GM21447 (cell line): ENCODE results near the gene SIPA1.

Source experiments
- ATAC-seq: cut with Tn5 transposase; IDR thresholded peaks from one replicate; pipeline ENCODE4 v1.9.1; 2021; ENCODE audit not compliant: unreplicated experiment

SIPA1 gene

DNA sequence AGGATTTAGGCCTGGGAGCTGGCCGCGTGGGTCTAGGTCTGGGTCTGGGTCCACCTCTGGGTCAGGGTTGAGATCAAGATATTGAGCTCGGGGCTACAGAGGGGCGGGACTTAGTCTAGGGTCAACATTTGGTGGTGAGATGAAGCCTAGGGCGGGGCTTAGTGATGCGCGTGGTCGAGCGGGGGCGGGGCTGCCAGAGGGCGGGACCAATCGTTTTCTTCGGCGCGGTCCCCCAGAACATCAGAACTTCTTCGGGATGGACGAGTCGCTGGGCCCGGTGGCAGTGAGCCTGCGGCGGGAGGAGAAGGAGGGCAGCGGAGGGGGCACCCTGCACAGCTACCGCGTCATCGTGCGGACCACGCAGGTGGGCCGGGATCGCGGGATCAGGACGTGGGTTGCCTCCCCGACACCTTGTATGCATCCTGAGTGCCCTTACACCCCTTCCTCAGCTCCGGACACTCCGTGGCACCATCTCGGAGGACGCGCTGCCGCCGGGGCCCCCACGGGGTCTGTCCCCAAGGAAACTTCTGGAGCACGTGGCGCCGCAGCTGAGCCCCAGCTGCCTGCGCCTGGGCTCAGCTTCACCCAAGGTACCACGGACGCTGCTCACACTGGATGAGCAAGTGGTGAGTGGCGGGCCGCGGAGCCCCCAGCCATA, 4.2 kb downstream of the SIPA1 start:
- no peak for ATAC-seq

DNA sequence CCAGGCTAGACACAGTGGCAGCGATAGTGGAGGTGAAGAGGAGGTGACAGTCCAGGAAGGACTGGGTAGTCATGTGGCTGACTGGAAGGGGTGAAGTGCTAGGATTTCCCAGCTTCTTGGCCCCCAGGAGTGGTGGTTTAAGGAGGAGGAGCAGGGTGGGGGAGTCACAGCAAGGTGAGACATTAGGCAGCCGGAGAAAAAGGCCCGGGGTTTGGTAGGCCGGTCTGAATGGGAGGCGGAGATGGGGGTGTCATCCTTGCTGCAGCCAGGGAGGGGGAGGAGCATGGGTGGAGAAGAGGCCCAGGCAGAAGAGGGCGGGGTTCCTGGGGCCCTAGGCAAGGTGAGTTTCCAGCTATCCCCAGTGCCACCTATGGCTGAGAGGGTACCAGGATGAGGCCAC, 6.1 kb downstream of the SIPA1 start:
- ATAC-seq: no peak

DNA sequence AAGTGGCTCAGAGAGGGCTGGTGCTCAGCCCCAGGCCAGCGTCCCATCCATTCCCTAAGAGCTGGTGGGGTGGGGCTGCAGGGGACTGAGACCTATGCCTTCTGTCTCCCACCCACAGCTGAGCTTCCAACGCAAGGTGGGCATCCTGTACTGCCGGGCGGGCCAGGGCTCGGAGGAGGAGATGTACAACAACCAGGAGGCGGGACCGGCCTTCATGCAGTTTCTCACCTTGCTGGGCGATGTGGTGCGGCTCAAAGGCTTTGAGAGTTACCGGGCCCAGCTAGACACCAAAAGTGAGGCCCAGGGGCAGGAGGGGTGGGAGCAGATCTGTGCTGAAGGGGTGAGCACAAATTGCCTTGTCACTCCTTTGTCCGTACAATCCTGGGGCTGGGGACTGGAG, 6.9 kb downstream of the SIPA1 start:
- ATAC-seq: no peak

DNA sequence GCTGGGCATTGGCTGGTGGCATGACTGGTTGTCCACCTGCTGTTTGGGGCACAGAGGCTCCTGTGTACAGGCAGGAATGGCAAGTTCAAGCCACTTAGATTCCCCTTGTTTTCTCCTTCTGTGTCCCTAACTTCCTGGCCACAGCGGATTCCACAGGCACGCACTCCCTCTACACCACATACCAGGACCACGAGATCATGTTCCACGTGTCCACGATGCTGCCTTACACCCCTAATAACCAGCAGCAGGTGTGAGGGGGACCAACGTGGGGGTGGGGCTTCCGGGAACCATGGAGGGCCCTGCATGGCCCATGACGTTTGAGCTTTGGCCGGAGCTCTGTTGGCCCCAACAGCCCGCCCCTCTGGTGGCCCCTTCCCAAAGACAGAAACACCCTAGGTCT, 7.8 kb downstream of the SIPA1 start:
- no peak for ATAC-seq

DNA sequence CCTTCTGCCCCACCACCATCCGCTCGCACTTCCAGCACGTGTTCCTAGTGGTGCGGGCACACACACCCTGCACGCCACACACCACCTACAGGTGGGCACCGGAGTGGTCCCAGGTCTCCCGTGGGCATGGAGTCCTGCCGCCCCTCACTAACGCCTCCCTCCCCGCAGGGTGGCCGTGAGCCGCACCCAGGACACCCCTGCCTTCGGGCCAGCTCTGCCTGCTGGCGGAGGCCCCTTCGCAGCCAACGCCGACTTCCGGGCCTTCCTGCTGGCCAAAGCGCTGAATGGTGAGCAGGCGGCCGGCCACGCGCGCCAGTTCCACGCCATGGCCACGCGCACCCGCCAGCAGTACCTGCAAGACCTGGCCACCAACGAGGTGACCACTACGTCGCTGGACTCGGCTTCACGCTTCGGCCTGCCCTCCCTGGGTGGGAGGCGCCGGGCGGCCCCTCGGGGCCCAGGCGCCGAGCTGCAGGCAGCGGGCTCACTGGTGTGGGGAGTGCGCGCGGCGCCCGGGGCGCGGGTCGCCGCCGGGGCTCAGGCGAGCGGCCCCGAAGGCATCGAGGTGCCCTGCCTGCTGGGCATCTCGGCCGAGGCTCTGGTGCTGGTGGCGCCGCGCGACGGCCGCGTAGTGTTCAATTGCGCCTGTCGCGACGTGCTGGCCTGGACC, 8.5 kb downstream of the SIPA1 start:
- no peak for ATAC-seq

DNA sequence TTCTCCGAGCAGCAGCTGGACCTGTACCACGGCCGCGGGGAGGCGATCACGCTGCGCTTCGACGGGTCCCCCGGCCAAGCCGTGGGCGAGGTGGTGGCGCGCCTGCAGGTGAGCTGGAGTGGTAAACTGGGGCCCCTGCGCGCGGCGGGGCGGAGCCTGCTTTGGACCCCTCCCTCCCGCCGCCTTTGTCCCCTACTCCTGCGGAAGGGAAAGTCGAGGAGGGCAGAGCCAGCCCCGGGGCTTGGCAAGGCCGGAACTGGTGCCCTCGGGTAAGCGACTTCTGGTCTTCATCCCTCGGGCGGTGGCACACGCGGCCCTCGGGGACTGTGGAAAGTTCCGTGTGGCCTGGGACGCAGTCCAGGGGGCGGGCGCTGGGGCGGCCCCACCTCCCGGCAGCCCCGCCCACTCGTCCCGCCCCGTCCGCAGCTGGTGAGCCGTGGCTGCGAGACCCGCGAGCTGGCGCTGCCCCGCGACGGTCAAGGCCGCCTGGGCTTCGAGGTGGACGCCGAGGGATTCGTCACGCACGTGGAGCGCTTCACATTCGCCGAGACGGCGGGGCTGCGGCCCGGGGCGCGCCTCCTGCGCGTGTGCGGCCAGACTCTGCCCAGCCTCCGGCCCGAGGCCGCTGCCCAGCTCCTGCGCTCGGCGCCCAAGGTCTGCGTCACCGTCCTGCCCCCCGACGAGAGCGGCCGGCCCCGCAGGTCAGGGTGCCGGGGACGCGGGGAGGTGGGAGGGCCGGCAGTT, 9.2 kb downstream of the SIPA1 start:
- ATAC-seq: no peak

DNA sequence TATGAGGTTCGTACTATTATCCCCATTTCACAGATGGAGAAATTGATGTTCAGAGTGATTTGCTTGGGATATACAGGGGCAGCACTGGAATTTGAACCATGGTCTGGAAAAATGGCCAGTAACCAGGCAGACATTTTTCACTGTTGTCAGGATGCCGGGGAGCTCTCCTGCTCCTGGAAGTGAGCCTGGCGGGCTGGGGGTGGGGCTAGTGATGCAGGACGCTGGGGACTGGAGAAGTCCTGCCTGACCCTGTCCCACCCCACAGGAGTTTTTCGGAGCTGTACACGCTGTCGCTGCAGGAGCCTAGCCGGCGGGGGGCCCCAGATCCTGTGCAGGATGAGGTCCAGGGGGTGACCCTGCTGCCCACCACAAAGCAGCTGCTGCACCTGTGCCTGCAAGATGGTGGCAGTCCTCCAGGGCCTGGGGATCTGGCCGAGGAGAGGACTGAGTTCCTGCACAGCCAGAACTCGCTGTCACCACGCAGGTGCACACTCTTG, 11.1 kb downstream of the SIPA1 start:
- no peak for ATAC-seq

DNA sequence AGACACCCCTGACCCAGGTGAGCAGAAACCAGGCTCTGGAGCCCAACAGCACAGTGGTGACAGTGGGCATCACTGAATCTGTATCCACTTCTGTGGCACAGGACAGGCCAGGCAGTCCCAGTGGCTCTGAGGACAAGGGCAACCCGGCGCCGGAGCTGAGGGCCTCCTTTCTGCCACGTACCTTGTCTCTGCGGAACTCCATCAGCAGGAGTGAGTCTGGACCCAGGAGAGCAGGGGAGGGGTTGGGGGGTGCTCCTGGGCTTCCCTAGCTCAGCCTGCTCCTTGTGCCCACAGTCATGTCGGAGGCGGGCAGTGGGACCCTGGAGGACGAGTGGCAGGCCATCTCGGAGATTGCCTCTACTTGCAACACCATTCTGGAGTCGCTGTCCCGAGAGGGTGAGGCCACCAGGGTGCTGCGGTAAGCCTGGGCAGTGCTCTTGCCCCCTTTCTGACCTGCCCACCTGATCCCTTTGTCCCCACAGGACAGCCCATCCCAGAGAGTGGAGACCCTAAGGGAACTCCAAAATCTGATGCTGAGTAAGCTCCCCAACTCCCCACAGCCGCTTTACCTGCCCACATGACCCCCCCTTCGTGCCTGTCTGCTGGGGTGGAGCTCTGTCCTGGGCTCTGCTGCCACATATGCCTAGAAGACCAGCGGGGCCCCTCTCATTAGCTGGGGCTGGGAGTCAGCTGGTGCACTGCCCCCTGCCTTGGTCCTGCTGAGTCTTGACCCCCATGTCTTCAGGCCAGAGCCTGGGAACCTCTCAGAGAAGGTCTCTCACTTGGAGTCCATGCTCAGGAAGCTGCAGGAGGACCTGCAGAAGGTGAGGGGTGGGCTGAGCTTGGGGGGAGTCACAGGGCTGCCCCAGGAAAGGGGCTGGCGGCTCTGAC, 12.0 kb downstream of the SIPA1 start:
- ATAC-seq: no peak

DNA sequence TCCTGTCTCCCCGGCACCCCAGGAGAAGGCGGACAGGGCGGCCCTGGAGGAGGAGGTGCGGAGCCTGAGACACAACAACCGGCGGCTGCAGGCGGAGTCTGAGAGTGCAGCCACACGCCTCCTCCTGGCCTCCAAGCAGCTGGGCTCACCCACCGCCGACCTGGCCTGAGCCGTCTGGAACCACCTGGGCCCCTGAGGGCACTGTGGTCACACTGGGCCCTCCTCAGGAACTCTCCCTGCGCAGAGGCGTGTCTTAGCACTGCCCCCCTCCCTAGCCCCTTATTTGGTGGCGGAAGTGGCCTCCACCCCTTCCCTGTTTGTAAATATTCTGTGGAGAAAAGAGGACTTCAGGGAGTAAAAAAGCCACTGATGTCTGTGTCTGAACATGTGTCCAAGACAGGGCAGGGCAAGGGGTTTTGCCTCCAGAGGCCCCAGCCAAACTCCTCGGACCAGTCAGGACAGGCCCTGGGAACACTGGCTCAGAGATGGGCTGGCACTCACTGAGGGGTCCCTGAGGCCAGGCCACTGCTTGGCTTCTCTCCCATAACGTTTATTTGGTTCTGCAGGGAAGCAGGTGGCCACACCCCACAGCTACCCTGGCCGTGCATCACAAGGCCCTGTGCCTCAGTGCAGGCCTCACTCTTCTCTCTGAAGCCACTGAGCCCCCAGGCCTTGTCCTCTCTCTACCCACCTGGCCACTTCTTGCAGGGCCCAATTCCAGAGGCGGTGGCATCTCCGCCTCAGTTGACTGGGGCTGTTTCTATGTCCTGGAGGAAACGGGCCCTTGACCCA, 12.8 kb downstream of the SIPA1 start:
- no peak for ATAC-seq

DNA sequence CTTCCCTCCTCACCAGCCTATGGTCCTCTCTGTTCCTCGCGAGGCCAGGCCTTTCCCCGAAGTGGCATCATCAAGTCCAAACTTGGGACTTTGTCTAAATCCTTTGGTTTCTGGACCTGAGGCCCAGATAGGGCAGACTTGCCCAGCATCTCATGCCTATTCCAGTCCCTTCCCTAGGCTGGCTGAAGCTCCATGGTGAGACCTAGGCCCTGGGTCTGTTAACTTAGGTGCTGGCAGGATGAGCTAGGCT, 13.4 kb downstream of the SIPA1 start:
- no peak for ATAC-seq

DNA sequence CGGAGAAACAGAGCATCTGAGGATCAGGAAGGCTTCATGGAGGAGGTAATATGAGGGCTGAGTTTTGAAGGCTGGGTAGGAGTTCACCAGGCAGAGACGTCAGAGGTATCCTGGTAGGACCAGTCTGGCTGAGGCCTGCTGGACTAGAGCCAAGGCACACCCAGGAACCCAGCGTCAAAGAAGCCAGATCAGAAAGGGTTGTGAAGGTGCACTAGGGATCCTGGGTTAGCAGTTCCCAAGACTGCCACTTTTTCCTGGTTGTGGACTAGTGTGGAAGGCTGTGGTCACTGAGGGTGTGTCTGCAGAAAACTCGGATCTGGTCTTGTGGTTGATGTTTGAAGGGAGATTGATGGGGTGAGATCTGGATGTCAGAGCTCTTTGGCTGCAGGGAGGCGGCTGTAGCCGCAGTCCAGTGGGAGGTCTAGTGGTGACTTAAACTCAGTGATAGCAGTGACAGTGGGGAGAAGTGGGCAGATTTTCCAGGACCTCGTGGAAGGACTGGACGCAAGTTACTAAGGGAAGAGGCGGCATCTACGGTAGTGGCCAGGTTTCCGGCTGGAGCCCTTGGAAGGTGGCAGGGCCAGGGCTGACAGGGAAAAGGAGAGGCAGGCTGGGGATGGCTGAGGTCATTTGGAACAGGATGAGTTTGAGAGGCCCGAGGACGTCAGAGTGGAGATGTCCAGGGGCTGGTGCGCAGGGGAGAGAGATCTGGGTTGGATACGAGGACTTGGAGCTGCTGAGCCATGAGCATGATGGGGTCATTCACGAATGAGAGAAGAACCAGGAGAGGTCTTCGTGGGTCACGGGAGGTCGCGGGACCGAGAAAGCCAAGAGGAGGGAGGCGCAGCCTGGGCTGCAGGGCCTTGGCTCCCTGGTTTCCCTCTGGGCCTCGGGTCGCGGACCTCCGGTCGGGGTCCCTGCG, 13.9 kb downstream of the SIPA1 start:
- ATAC-seq: no peak

DNA sequence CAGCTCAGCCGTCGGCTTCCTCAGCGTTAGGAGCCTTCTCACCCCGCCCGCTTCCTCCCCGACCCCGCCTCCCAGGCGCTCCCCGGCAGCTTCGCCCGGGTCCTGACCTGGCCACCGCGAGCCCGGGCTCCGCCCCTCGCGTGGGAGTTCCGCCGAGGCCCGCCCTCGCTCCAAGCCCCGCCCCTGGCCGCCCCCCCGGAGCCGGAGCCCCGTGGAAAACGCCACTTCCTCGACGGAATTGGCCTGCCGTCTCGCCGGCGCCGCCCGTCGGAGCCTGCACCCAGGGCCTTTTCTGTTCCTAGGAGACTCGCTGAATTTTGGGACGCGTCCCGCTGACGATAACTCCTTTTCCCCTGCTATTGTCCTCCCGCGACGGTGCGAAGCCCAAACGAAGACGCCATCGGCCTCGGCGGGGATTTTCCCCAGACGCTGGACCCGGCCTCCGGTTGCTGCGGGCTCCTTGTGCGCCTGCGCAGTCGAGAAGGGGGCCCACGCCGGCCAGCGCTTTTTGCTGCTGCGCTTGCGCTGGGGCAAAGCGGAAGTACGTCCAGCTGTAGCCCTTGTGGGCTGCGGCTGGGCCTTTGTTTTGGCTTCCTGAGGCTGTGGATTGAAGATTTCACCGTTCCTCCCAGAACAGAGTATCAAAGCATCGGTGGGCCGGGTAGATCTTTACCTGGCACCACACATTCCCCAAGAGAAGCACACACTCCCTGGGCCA, 14.8 kb downstream of the SIPA1 start:
- peak; percentile 66 for ATAC-seq

DNA sequence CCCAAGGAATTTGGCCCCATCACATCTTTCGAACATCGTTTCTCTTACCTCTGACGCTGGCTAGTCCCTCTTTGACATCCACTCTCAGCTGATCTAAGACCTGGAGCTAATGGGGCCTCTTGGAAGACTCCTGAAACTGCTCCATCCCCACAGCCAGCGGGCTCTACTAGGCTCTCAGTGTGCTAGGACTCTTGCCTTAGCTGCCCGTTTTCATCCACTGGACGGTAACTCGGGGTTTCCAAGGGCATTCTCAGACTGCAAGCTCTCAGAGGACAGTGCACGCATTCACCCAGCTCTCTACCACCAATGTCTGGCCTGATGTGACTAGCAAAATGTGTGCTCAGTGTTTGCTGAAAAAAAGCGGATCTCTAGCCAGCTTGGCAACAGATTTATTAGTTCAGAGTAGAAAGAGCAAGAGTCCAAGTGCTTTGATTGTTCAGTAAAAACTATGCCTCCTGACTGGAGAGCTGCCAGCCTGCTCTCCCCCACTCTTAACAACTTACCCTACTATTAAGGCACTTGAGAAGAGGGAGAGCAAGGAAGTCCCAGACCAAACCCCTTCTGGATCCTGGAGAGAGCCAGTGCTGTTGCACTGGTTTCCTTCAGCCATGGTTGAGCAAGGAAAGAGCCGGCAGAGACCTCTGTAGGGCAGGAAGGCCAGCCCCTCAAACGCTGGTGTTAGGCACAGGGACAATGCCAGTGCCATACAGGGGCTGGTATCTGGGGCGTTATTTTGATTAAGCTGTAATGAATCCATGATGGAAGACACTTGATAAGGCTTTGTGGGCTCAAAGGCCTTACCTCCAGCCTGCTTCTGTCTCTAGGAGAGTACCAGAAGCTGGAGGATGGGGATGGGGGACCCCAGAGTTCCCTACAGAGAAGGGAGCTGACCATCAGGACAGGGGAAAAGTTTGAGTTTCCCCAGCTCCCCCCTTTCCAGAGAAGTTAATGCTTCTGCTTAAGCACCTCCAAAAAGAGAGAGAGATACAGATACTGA, 15.6 kb downstream of the SIPA1 start:
- no peak for ATAC-seq

DNA sequence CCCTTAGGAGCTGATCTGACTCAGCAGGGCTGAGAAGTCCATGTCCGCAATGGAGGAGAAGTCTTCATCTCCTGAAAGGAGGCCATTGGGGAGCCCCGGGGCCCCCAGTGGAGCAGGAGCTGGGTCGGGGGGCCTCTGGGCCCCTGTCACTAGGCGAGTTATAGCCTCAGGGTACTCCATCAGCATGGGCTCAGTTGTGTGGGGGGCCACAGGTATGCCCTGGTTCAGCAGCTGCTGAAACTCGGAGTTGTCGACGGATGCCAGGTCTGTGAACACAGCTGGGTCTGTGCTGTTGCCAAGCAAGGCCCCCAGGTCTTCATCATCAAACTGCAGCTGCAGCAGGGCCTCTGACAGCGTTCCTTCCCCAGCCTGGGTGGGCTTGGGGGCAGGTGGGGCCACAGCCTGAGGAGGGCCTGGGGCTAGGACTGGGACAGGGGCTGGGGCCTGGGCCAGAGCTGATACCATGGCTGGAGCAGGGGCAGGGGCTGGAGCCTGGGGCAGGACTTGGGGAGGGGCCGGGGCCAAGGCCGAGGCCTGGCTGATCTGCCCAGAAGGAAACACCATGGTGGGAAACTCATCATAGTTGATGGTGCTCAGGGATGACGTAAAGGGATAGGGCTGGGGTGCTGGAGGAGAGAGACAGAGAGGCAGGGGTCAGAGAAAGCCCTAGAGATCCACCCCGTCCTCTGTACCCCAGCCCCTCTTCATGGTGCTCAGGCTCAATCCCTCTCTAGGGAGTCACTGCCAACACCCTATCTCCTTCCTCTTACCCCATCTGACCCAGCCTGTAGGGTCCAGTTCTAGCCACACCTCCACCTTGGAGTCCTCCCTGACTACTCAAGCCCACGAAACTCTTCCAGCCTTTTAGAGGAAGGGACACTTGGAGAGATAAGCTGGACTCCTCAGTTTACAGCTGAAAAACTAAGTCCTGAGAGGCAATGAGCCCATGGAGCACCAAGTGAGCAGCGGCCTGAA, 16.8 kb downstream of the SIPA1 start:
- no peak for ATAC-seq

DNA sequence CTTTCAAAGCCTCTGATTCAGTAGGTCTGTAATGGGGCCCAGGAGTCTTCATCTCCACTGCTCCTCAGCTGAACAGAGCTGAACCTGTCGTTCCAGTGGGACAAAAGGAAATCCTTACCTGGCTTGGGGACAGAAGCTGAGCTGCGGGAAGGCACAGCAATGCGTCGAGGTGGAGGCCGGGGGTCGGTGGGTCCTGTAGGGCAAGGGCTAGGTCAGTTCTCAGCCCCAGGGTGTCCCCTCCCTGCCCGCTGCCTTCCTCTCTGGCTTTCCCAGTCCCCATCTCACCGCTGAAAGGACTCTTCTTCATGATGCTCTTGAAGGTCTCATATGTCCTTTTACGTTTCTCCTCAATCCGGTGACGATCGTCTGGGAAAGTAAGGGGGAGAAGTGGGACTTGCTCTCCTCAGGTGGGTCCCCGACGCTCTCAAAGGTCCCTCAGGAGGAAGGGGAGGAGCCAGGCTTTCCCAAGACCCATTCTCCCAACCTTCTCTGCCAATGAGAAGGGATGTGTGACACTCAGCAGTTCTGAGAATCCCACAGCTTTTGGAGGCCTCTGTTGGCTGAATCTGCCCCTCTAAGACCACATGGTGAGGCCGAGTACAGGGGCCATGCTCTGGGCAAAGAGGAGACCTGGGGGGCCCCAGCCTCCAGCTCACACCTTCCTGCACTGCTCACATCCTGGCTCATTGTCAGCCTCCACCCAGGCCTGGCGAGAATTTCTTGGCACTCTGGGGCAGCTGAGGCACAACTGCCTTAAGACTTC, 17.9 kb downstream of the SIPA1 start:
- no peak for ATAC-seq

DNA sequence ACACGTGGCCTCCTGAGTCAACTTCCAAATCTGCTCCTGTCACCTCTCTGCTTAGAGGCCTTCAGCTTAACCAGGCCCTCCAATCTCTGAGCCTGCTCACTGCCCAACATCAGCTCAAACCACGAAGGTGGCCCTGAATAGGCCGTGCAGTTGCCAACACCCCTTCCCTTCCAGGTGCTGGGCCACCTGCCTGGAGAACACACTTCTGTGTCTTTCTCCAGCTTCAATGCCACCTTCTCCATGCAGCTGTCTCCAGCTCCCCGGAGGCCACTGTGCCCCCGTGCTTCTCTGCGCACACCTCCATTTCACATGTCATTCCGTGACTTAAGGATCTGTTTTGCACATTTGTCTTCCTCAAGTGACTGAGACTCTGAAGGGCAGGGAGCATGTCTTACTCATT, 19.5 kb downstream of the SIPA1 start:
- no peak for ATAC-seq
